Subcutaneous abdominal adipose tissue (tissue), 5 donors: ENCODE results near the gene MMS19.
A peak's percentile ranks its signal among the peaks of the same experiment; 100 is the strongest.

Source experiments
- H3K27ac ChIP-seq: one replicate; pipeline ENCODE4 v1.7.0; 2013; ENCODE audit warnings: low read depth, mild to moderate bottlenecking, inconsistent platforms, low read length, moderate library complexity
- H3K27me3 ChIP-seq, 5 donors: one replicate each; pipeline ENCODE4 v1.7.0; 2013; ENCODE audit warnings: low read length in 5 of 5, inconsistent platforms in 1 of 5; ENCODE audit not compliant: control insufficient read depth in 5 of 5, insufficient read depth in 4 of 5
- H3K36me3 ChIP-seq, 5 donors: one replicate each; pipeline ENCODE4 v1.7.0; 2013; ENCODE audit warnings: low read length in 5 of 5; ENCODE audit not compliant: control insufficient read depth in 5 of 5, insufficient read depth in 5 of 5
- H3K4me1 ChIP-seq, 5 donors: one replicate each; pipeline ENCODE4 v1.7.0; 2013; ENCODE audit warnings: low read length in 5 of 5, mild to moderate bottlenecking in 3 of 5, moderate library complexity in 1 of 5; ENCODE audit not compliant: control insufficient read depth in 5 of 5, insufficient read depth in 5 of 5
- H3K4me3 ChIP-seq, 5 donors: one replicate each; pipeline ENCODE4 v1.7.0; 2013; ENCODE audit warnings: low read length in 5 of 5, low read depth in 1 of 5
- H3K9ac ChIP-seq, 5 donors: one replicate each; pipeline ENCODE4 v1.7.0; 2013; ENCODE audit warnings: low read length in 5 of 5, mild to moderate bottlenecking in 4 of 5, moderate library complexity in 3 of 5
- H3K9me3 ChIP-seq, 5 donors: one replicate each; pipeline ENCODE4 v1.7.0; 2013; ENCODE audit warnings: low read length in 5 of 5; ENCODE audit not compliant: control insufficient read depth in 5 of 5
- donor health status: healthy.
- donor health status: healthy.
- donor health status: healthy.
- donor health status: healthy.
- donor health status: healthy.

Gene MMS19

GRCh38 chr10:97539523-97540200, 41.4 kb upstream of the MMS19 start:
- no peaks in the 10 kb centered on the region for H3K9me3 ChIP-seq
- peaks cover 18 to 57% (median 55%) of the 10 kb centered on the region in 5 donors for H3K4me1 ChIP-seq
- peaks cover 0 to 2% (median 0%) of the 10 kb centered on the region in 5 donors for H3K27me3 ChIP-seq
- no peak overlapping the region for H3K4me3 ChIP-seq
- peak overlapping the region; percentile 98 for H3K27ac ChIP-seq
- H3K36me3 ChIP-seq, result no peaks in the 10 kb centered on the region
- peak overlapping the region in 1 of 5 donors; percentile 0 for H3K9ac ChIP-seq

DNA sequence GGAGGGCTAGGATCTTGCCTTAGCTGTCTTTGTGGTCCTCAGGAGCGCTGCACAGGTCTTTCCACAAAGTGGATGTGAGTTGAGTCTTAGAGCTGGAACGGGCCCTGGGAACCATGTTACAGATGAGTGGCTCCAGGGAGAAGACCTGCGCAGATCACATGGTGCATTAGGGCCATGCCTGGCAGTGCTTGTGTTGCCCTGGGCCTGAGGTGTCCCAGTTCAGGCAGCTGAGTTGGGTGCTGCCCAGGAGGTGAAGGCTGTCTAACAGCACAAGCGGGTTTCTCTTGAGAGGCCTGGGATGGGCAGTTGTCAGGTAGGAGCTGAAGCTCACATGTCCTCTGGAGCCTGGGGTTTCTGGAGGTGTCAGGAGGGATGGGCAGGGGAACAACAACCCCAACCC, 40.6 kb upstream of the MMS19 start:
- Histone ChIP-seq H3K36me3 (no peaks in the 10 kb centered on the region), H3K27me3 (peaks cover 0 to 2% (median 0%) of the 10 kb centered on the region in 5 donors), H3K9ac (peak overlapping the region in 1 of 5 donors; percentile 35), H3K4me3 (no peak overlapping the region), H3K9me3 (no peaks in the 10 kb centered on the region), H3K4me1 (peaks cover 18 to 55% (median 54%) of the 10 kb centered on the region in 5 donors), H3K27ac (peak overlapping the region; percentile 98)

DNA sequence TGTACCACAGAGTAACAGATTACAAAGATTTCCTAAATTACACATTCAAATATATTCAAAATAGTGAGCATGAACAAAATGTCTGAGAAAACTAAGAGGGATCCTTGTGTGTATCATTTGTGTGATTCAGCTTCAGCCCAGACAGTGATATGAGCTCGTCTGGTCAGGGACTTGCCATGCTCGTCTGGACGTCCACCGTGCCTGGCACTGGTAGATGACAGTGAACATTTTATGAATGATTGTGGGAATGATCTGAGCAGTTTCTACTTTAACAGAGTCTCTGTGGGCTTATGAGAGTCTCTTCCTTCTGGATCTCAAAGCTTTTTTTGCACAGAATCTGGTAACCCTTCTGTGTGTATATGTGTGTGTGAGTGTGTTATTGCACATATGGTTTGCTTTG, 40.2 kb upstream of the MMS19 start:
- H3K4me1 ChIP-seq, result peaks cover 18 to 51% (median 50%) of the 10 kb centered on the region in 5 donors
- H3K9me3 ChIP-seq, result no peaks in the 10 kb centered on the region
- H3K9ac ChIP-seq, result peak overlapping the region in 2 of 5 donors; percentile 4 to 35
- H3K27me3 ChIP-seq, result peaks cover 0 to 2% (median 0%) of the 10 kb centered on the region in 5 donors
- peak overlapping the region; percentile 98 for H3K27ac ChIP-seq
- no peaks in the 10 kb centered on the region for H3K36me3 ChIP-seq
- no peak overlapping the region for H3K4me3 ChIP-seq

DNA sequence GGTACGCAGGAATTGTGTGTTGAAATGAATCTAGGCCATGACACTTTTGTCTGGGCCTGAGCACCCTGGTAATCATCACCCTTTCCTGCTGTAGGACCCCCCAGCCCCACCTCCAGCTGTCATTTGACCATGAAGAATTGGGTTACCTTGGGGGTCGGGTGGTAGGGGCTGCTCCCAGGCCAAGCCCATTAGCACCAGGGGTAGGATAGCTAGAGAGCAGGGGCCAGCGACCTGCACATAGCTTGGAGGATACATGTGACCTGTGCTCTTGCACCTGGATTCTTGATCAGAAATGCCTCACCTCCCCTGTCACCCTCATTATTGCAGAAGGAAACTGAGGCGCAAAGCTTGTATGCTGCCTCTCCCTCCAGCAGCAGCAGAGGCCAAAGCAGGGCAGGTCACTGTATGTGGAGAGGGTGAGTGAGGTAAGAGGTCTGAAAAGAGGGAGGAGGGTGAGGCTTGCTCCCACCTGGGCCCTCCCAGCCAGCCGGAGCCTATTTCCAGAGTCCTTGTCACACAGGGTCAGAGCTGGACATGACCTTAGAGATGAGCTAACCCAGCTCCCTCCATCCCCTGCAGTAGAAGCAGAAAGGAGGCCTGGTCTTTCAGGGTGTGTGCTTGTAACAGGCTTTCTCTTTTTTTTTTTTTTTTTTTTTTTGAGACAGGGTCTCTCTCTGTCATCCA, 39.1 kb upstream of the MMS19 start:
- no peak overlapping the region for H3K9ac ChIP-seq
- no peak overlapping the region for H3K4me3 ChIP-seq
- peaks cover 0 to under 1% (median 0%) of the 10 kb centered on the region in 5 donors for H3K27me3 ChIP-seq
- no peaks in the 10 kb centered on the region for H3K36me3 ChIP-seq
- H3K27ac ChIP-seq, result no peak overlapping the region
- no peaks in the 10 kb centered on the region for H3K9me3 ChIP-seq
- H3K4me1 ChIP-seq, result peaks cover 7 to 40% (median 39%) of the 10 kb centered on the region in 5 donors

DNA sequence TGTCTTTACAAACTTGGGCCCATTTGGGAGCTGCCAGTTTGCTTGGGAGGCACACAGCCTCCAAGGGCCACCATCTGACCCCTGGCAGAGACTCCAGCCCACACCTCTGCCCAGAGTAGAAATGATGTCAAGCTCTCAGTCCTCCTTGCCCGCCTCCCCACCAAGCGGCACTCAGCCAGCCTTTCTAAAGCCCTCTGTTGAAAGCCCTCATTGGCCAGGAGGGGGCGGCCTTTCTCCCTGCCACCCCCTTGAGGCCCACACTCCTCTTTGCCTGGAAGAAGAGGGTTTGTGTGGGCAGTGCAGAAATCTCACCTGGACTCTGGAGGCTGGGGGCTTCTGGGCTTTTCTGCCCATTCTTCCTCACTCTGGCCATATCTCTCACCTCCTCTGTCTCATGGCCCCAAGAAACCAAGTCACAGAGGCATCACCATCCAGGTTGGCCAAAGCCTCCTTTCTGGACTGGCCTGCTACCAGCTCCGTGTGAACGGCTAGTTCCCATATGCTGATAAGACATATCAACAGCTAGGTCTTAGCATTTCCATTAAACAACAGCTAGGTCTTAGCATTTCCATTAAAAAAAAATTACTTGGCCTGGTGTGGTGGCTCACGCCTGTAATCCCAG, 36.6 kb upstream of the MMS19 start:
- Histone ChIP-seq H3K36me3 (no peaks in the 10 kb centered on the region), H3K4me1 (peaks cover 0 to 19% (median 15%) of the 10 kb centered on the region in 5 donors), H3K9ac (no peak overlapping the region), H3K27ac (no peak overlapping the region), H3K9me3 (no peaks in the 10 kb centered on the region), H3K4me3 (no peak overlapping the region), H3K27me3 (no peaks in the 10 kb centered on the region)

DNA sequence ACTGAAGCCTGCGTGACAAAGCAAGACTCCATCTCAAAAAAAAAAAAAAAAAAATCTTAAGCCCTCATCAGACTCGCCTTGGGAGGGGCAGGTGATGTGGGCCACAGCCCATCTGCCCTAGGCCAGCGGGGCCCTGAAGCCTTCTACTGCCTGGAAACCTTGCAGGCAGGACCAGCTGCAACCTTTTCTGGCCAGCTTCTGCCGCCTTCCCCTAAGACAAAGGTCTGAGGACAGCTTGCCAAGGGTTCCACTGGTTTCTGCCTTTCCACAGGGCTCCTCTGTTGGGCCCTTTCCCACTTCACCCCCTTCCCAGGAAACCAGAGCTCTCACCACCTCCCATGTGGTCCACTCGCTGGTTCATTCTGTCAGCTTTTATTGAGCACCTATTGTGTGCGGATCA, 35.7 kb upstream of the MMS19 start:
- H3K36me3 ChIP-seq, result no peaks in the 10 kb centered on the region
- no peaks in the 10 kb centered on the region for H3K9me3 ChIP-seq
- H3K27ac ChIP-seq, result no peak overlapping the region
- H3K9ac ChIP-seq, result no peak overlapping the region
- H3K27me3 ChIP-seq, result no peaks in the 10 kb centered on the region
- H3K4me1 ChIP-seq, result peaks cover 0 to 13% (median 8%) of the 10 kb centered on the region in 5 donors
- H3K4me3 ChIP-seq, result no peak overlapping the region

- Histone ChIP-seq H3K4me3 (no peak overlapping the region), H3K36me3 (no peaks in the 10 kb centered on the region), H3K27me3 (no peaks in the 10 kb centered on the region), H3K4me1 (peaks cover 0 to 7% (median 2%) of the 10 kb centered on the region in 5 donors), H3K9me3 (no peaks in the 10 kb centered on the region), H3K9ac (no peak overlapping the region), H3K27ac (no peak overlapping the region)
These were observed 34.9 kb upstream of the MMS19 start for GRCh38 chr10:97532935-97533671.

GRCh38 chr10:97531401-97531986, 33.3 kb upstream of the MMS19 start:
- Histone ChIP-seq H3K9ac (no peak overlapping the region), H3K27ac (no peak overlapping the region), H3K36me3 (no peaks in the 10 kb centered on the region), H3K9me3 (no peaks in the 10 kb centered on the region), H3K4me3 (no peak overlapping the region), H3K27me3 (no peaks in the 10 kb centered on the region), H3K4me1 (peaks cover 0 to 7% (median 6%) of the 10 kb centered on the region in 5 donors)

- H3K27me3 ChIP-seq, result no peaks in the 10 kb centered on the region
- H3K4me1 ChIP-seq, result peaks cover 0 to 17% (median 13%) of the 10 kb centered on the region in 5 donors
- no peak overlapping the region for H3K4me3 ChIP-seq
- H3K9me3 ChIP-seq, result no peaks in the 10 kb centered on the region
- no peaks in the 10 kb centered on the region for H3K36me3 ChIP-seq
- no peak overlapping the region for H3K27ac ChIP-seq
- no peak overlapping the region for H3K9ac ChIP-seq
These were observed 31.7 kb upstream of the MMS19 start for GRCh38 chr10:97529685-97530465.
